HG02623 (cell line): Measurements from ENCODE around the gene CDH10.

Source experiments
- ATAC-seq: cut with Tn5 transposase; IDR thresholded peaks from one replicate; pipeline ENCODE4 v1.9.1; 2021; ENCODE audit warnings: moderate library complexity; ENCODE audit not compliant: unreplicated experiment

CDH10 gene

DNA sequence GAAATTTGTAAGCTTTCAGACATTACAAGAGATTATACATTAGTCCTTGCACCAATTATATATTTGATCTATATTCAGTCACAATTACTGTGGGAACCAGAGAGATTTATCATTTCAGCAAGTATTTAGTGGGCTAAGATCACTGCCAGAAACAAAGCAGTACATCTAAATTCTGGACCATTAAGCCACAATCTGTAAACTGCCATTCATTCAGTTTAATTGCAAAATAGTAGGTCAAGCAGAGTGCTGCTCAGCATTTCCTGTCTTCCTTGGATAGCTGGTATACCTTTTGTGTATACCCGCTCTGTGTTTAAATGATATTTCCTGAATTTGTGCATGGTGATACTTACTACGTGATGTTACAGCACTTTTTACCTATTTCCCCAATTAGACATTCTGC, 42.6 kb downstream of the CDH10 start:
- ATAC-seq: no peak

DNA sequence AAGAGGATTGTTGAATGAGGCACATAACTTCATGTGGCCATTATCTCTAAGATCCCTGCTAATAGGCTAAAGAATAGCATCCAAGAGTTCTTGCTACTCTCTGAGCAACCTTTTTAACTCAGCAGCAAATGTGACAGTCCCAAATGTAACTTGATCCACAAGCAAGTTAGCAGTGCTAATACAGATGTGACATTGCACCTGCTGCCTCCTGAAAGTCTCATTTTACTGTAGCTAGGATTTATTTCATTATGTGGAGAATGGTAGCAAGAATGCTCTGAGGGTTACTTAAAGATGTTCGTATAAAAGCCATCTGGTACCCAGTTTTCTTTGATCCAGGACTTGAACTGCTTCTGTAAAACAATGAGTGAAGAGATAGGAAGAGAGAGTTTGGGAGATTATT, 45.8 kb downstream of the CDH10 start:
- ATAC-seq: no peak

- no peak for ATAC-seq
These were observed 49.4 kb downstream of the CDH10 start for GRCh38 chr5:24595329-24595728.

- no peak for ATAC-seq
These were observed 53.4 kb downstream of the CDH10 start for GRCh38 chr5:24591426-24591825.

- ATAC-seq: no peak
These were observed 55.2 kb downstream of the CDH10 start for GRCh38 chr5:24589566-24589965.

DNA sequence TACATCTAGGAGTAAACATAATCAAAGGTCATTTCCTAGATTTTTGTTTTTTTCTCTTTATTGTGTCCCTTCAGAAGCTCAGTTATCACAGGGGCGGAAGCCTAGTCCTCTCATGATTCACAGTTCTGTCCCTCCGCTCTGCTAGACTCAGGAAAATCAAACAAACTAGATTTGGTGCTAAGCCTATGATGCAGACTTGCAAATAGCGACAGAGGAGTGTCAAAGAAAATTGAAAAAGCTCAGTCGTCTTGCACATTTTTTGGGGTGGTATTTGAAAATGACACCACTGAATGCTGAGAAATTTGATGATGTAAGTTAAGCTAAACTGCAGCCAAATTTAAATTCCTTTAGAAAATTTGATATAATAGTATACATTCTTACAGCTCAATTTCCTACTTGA, 59.0 kb downstream of the CDH10 start:
- ATAC-seq: no peak

DNA sequence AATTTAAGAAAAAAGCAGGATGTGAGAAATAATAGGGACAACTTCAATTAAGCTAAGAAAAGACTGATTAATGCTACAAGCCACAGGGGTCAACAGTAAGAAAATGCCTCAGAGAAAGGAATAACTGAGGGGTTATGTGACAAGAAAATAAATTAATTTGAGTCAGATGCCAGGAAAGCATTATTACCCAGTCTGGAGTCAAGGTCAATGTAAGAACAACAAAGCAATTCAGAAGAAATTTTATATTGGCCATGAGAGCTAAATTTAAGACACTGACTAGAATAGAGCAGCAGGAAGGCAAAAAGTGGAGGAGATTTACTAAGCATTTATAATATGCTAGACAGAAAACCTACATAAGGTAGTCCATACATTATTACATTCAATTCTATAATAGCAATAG, 73.5 kb downstream of the CDH10 start:
- no peak for ATAC-seq

- no peak for ATAC-seq
These were observed 77.8 kb downstream of the CDH10 start for GRCh38 chr5:24566933-24567332.

GRCh38 chr5:24555229-24555628, 89.5 kb downstream of the CDH10 start:
- ATAC-seq: no peak

- ATAC-seq: no peak
These were observed 97.6 kb downstream of the CDH10 start for GRCh38 chr5:24547132-24547531.

GRCh38 chr5:24539613-24540012, 105.2 kb downstream of the CDH10 start:
- no peak for ATAC-seq

DNA sequence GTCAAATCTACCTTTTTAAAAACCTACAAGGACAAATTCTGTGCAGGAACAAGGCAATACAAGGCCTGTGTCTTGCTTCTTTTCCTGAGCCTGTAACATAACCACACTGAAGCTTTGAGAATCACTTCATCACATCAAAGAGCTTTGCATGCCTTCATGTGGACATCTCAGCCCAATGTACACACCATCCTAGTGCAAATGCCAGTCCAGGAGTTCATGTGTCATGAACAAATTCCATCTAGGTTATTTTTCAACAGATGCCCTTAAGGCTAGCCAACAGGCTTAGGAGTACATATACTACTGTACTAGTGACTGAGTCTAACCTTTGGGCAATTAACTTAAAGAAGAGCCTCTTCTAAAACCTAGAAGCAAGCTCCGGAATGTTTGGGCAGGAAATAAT, 106.4 kb downstream of the CDH10 start:
- no peak for ATAC-seq

DNA sequence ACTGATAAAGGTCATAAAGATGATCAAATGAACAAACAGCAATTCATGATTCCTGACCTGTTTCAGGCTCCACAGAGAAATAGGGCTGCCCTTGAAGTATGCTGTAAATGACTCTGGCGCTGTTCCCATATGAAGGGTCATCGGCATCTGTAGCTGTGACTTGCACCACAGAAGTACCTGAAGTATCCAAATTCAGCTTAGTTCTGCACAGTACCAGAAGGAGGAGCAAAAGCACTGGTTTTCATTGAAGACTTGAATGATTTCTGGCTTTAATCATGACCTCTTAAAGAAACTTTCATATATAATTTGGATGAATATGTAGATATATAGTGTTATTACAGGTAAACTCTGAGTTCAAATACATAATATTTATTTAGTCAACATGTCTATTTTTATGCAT, 109.1 kb downstream of the CDH10 start:
- ATAC-seq: no peak

- ATAC-seq: no peak
These were observed 113.9 kb downstream of the CDH10 start for GRCh38 chr5:24530906-24531305.

DNA sequence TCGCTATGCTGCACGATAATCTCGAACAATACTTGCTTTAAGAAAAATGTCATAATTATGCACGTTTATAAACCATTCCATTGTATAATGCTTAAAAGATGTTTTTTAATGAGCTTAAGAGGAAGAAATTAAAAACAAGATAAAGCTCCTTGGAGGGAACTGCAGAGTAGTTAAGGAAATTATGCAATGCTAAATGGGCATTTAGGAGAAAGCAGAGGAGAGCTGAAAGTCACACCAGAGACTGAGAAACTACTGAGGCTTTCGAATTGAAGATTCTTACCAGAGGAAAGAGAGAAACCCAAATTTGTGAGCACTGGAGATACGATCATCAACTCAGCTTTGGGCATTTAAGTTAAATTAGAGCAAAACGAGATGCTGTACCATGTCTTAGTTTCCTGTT, 119.4 kb downstream of the CDH10 start:
- ATAC-seq: no peak

DNA sequence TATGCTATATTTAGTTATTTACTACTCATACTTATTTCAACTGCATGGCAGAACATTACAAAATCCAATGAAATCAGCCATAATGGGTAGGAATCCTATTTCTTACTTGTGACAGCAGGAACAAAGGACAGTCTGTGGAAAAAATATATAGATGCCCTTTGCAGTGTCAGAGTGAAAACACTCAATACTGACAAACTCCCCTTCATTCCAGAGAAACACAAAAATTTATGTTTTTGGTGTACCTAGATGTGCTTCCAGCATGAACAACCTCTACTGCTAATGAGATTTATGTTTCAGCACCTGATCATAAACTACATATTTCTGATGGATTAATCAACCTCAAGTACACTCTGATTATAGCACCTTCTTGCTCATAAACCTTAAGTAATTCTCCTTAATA, 132.4 kb downstream of the CDH10 start:
- no peak for ATAC-seq

DNA sequence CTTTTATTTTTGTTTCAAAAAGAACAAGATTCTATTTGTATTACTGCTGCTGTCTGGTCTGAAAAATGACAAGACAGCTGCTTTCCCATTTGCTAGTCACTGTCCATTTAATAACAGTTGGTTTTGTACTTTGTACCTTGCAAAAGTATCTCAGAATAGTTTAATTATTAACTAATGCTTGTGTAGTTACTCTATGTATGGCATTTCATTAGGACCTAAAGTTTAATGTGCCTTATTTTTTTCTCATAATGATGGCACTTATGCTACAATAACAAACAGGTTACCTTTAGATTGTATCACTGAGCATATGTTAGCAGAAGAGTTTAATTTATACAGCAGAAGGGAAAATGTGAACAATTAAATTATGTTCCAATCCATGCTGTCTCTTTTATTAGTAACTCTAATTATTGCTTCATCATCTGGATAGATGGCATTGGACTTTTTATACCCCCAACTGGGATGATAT, 134.2 kb downstream of the CDH10 start:
- ATAC-seq: no peak

GRCh38 chr5:24509943-24510342, 134.8 kb downstream of the CDH10 start:
- ATAC-seq: no peak

GRCh38 chr5:24505258-24505657, 139.5 kb downstream of the CDH10 start:
- no peak for ATAC-seq

DNA sequence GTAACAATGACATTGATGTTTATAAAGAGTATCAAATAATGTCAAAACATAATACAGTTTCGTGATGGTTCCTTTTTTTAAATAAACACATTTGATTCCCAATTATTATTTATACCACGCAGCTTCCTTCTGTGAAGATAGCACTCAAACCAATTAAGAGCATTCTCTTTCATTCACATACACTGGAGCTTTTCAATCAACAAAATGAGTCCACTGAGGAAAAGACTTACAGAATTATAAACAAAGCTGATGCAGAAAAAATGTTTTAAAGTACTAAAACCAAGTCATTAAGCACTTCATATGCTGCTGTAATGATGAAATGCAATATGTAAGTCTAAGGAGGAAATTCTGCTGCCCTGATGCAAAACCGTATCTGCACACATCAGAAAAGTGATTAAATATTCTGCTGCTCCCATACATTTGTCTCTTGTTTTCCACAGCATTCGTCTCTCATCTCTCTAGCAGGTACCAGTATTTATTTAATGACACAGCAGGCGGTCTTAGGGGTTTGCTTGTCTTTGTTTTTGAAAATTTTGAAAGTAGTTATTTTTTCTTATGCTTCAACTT, 147.1 kb downstream of the CDH10 start:
- no peak for ATAC-seq

GRCh38 chr5:24497145-24497544, 147.6 kb downstream of the CDH10 start:
- no peak for ATAC-seq

DNA sequence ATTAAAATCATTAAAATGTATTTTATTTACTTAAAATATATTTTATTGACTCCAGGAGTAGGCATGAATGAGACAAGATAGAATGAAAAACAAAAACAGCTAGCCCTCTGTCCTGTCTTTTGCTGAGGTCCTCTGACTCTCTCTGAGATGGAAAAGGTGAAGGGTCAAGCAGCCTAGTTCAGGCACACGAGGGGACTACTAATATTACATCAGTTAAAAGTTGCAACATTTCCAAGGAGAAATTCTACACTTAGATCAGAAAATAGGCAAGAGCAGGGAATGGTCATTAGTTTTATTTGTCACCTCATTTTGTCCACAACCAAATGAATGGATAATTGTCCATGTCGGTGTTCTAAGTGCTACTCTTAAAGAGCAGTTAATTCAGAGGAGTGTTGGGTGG, 148.5 kb downstream of the CDH10 start:
- ATAC-seq: no peak

DNA sequence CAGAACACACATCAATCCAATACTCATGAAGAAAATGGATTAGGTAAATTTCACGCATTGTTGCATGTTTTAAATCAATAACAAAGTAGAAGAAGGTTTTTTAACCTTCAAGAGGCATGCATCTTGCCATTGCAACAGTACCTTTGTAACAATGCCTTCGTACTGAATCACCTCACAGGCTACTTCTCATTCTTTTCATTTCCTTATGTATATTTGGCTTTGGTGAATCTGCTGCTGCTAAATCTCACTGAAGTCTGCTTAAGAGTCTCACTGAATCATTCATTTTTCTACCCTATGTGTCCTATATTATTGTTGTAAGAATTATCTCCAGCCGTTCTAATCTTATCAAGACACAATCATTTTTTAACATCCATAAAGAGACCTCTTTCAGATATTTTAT, 152.5 kb downstream of the CDH10 start:
- ATAC-seq: no peak

DNA sequence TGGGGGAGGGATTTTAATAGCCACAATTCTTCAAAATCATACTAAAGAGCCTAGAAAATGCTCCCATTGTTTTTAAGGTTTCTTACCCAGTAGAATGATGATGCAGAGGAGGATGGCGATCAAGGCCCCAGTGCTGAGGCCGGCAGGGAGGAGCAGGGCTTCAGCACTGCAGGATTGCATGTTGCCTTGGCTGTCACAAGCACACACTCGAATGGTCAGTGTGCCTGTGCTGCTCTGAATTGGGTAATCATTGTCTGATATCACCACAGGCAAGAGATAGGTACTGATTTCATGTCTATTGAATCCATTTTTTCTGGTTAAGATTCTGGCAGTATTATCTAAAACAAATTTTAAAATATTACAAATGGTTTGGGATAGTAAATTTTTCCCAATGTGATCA, 153.3 kb downstream of the CDH10 start:
- ATAC-seq: no peak
